Right lobe of liver (tissue), 4 donors: ENCODE measurements around the gene RAG2.

Experiments used
- CTCF ChIP-seq, 4 donors: fragments of 200-600 bp in 3 of 4; fragments of 450-650 bp in 1 of 4; IDR thresholded peaks; one replicate each; pipeline versions ENCODE4 v1.5.1 to v1.8.0; 2016 to 2022; ENCODE audit warnings: antibody characterized with exemption in 4 of 4, mild to moderate bottlenecking in 2 of 4
- POLR2A ChIP-seq: fragments of 450-650 bp; IDR thresholded peaks from one replicate; pipeline ENCODE4 v1.6.1; 2017; ENCODE audit warnings: antibody characterized with exemption, mild to moderate bottlenecking
- donor health status: DM: no; HTN: no; CAD: no.
- donor health status: DM: no; HTN: no; CAD: no.
- donor health status: DM: no; HTN: yes; CAD: no.

DNA sequence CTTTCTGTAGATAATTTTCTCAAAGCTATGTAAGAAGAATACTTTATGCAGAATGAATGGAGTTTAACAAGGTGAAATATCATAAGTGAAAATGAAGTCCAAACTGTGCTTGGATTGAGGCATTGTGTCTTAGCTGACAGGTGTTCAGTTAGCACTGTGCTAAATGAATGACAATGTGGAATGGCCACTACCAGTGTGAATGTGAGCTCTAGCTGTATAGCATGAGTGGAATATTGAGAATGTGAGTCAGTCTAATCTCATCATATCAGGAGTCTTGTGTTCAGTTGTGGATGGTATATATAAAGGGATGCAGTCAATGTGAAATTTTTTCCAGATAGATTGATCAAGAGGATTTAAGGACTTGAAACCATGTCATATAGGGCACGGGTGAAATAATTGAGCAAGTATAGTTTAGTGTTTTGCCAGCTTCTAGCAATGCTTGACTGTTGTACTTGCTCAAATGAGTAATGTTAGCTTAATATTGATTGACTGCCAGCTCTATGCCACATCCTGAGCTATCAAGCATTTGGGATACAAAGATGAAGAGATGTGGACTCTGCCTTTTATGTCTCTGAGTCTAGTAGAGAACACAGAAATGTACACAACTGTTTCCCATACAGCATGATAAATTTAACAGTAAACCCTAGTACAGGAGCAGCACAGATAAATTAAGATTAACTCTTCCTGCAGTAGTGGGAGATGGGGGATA is 10.6 kb upstream of the RAG2 start:
- TF ChIP-seq CTCF (IDR thresholded peaks at IDR 0.05) (no peak), POLR2A (no peak)
